ENCODE results near the gene RBM38.

The RBM38 gene

DNA sequence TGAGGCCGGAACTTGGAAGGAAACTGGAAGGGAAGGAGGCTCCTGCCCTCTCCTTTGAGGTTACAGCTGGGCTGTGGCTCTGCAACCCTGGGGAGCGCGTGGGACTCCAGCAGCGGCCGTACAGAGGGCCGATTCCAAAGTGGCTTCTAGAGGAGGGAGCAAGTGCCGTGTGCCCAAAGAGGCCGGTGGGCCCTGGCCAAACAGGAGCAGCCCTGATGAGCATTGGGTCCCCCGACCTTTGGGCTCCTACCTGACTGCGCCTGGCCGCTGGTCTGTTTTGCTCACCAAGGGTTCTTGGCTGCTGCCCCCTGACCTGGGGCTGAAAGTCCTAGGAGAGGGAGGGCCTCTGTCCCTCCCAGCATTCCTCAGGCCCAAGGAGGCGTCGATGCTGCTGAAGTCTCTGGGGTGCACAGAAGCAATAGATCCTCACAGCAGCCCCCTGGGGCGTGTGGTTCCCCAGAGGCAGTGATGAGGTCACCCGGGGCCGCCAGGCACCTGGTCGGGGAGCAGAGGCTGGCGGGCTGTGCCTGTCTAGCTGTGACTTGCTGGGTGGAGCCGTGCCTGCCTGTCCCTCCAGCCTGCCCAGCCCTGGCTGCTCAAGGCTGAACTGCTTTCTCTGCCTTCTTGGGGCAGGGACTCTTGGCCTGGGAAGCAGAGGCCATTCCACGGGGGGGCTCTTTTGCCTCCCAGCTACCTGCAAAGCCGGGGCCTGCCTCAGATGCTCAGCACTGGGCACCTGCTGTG lies 9.8 kb downstream of the RBM38 start:
- H3K4me1 ChIP-seq (ENCODE audit: control insufficient read depth in 1 of 2, insufficient read depth in 1 of 2, low read depth in 1 of 2, low read length in 1 of 2) = peaks cover 92 to 96% of the 10 kb centered on the region in 2 experiments
- no peaks in the 10 kb centered on the region for H3K9me3 ChIP-seq
- H3K36me3 ChIP-seq = peaks cover 85% of the 10 kb centered on the region
- H3K27me3 ChIP-seq = no peaks in the 10 kb centered on the region
- TF ChIP-seq, protein P1, sequence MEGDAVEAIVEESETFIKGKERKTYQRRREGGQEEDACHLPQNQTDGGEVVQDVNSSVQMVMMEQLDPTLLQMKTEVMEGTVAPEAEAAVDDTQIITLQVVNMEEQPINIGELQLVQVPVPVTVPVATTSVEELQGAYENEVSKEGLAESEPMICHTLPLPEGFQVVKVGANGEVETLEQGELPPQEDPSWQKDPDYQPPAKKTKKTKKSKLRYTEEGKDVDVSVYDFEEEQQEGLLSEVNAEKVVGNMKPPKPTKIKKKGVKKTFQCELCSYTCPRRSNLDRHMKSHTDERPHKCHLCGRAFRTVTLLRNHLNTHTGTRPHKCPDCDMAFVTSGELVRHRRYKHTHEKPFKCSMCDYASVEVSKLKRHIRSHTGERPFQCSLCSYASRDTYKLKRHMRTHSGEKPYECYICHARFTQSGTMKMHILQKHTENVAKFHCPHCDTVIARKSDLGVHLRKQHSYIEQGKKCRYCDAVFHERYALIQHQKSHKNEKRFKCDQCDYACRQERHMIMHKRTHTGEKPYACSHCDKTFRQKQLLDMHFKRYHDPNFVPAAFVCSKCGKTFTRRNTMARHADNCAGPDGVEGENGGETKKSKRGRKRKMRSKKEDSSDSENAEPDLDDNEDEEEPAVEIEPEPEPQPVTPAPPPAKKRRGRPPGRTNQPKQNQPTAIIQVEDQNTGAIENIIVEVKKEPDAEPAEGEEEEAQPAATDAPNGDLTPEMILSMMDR (IDR thresholded peaks at IDR 0.05) = no peak
- H3K4me3 ChIP-seq (ENCODE audit: low read depth in 1 of 2, low read length in 1 of 2) = peak overlapping the region in 1 of 2 experiments; percentile 26
- peak overlapping the region; percentile 90 for H3K27ac ChIP-seq

DNA sequence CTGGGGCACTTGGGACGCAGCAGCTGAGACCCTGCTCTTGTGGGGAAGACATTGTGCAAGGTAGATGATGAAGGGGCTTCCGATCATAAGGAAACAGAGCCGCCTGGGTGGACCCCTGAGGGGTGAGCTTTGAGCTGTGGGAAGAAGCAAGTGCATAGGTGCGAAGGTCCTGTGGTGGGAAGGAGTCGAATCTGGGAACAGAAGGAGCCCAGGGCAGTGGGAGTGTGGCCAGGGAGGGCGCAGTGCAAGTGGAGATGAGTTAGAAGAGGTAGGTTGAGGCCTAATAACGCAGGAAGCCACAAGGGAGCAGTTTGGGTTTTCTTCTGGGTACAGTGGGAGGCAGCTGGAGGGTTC lies 10.3 kb downstream of the RBM38 start:
- H3K27ac ChIP-seq = peak overlapping the region; percentile 90

GRCh38 chr20:57402206-57403125 lies 11.3 kb downstream of the RBM38 start:
- peak overlapping the region in 1 of 2 experiments; percentile 15 for H3K4me3 ChIP-seq (ENCODE audit: low read depth in 1 of 2, low read length in 1 of 2)
- peak overlapping the region; percentile 90 for H3K27ac ChIP-seq
- H3K9me3 ChIP-seq = no peaks in the 10 kb centered on the region
- TF ChIP-seq, protein P1 (IDR thresholded peaks at IDR 0.05) = no peak
- no peaks in the 10 kb centered on the region for H3K27me3 ChIP-seq
- peaks cover 78 to 81% of the 10 kb centered on the region in 2 experiments for H3K4me1 ChIP-seq (ENCODE audit: control insufficient read depth in 1 of 2, insufficient read depth in 1 of 2, low read depth in 1 of 2, low read length in 1 of 2)
- H3K36me3 ChIP-seq = peaks cover 85% of the 10 kb centered on the region

More for the DNA sequence above, 10.3 kb downstream of the RBM38 start:
- TF ChIP-seq, protein P1 (IDR thresholded peaks at IDR 0.05) = no peak
- H3K9me3 ChIP-seq = no peaks in the 10 kb centered on the region
- no peaks in the 10 kb centered on the region for H3K27me3 ChIP-seq
- H3K36me3 ChIP-seq = peaks cover 85% of the 10 kb centered on the region
- H3K4me1 ChIP-seq (ENCODE audit: control insufficient read depth in 1 of 2, insufficient read depth in 1 of 2, low read depth in 1 of 2, low read length in 1 of 2) = peaks cover 87 to 90% of the 10 kb centered on the region in 2 experiments
- H3K4me3 ChIP-seq (ENCODE audit: low read depth in 1 of 2, low read length in 1 of 2) = no peak overlapping the region

DNA sequence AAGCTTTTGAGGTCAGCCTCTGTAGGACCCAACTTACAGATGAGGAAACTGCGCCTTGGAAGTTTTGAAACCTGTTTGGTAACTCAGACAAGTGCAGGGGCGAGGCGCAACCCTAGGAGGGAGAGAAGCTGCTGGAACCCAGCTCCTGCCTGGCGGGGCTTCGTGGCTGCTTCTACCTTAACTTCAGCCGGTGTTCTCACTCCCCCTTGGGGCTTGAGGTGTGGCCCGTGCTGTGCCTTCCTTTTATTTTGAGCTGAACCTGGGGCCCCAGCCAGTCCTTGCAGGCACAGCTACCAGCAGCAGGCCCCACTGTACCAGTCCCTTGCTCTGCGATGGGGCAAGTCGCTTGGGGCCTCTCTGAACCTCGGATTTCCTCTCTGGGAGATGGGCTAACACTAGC lies 12.0 kb downstream of the RBM38 start:
- peak overlapping the region in 1 of 2 experiments; percentile 15 for H3K4me3 ChIP-seq (ENCODE audit: low read depth in 1 of 2, low read length in 1 of 2)
- H3K36me3 ChIP-seq = peaks cover 88% of the 10 kb centered on the region
- H3K9me3 ChIP-seq = no peaks in the 10 kb centered on the region
- H3K4me1 ChIP-seq (ENCODE audit: control insufficient read depth in 1 of 2, insufficient read depth in 1 of 2, low read depth in 1 of 2, low read length in 1 of 2) = peaks cover 70 to 73% of the 10 kb centered on the region in 2 experiments
- TF ChIP-seq, protein P1 (IDR thresholded peaks at IDR 0.05) = no peak
- H3K27me3 ChIP-seq = no peaks in the 10 kb centered on the region
- H3K27ac ChIP-seq = peak overlapping the region; percentile 90

DNA sequence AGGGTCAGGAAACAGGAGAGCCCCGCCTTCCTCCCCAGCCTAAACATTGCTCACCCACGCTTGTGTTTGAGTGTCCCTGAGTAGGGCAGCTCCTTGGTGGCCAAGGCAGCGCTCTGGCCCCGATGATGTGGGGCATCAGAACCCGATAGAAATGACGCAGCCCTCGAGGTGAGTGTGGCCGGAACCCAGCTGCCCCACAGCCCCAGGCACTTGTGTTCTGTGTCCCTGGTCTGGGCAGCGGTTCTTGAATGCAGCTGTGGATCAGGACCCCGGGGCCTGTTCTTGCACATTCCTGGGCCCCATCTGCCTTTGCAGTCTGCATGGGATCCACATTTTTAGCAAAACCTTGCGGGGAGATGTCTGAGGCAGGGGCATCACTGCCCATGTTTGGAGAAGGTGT lies 12.8 kb downstream of the RBM38 start:
- Histone ChIP-seq H3K27me3 (no peaks in the 10 kb centered on the region), H3K4me3 (ENCODE audit: low read depth in 1 of 2, low read length in 1 of 2) (no peak overlapping the region), H3K27ac (peak overlapping the region; percentile 90), H3K4me1 (ENCODE audit: control insufficient read depth in 1 of 2, insufficient read depth in 1 of 2, low read depth in 1 of 2, low read length in 1 of 2) (peaks cover 62 to 66% of the 10 kb centered on the region in 2 experiments), H3K36me3 (peaks cover 91% of the 10 kb centered on the region), H3K9me3 (no peaks in the 10 kb centered on the region)
- TF ChIP-seq, protein P1 (IDR thresholded peaks at IDR 0.05) = no peak

Measured in neutrophil (primary cell).